Thoracic aorta (tissue), 2 donors: ENCODE results near the gene HAPLN3. TPM values are rescaled to one million over a fixed set of nuclear protein-coding genes. Genes with fewer than 3 reads are reported as not detected.

ENCODE experiments used
- ATAC-seq: fragments of 150-250 bp; one replicate; pipeline ENCODE4 v1.8.0; 2017; ENCODE audit warnings: low read depth; ENCODE audit not compliant: insufficient number of reproducible peaks, low FRiP score
- DNase-seq: peaks from one replicate; pipeline ENCODE4 v3.0.0-alpha.2; 2020; ENCODE audit warnings: low spot score
- H3K27ac ChIP-seq, 2 donors: fragments of 200-600 bp; sonication (generic); 1 replicate in 1 of 2; 2 replicates in 1 of 2; pipeline ENCODE4 v1.5.1; 2016; ENCODE audit warnings: mild to moderate bottlenecking in 2 of 2, moderate library complexity in 2 of 2
- H3K27me3 ChIP-seq: fragments of 200-600 bp; sonication (generic); replicated peaks from 2 replicates; pipeline ENCODE4 v1.6.0; 2016; ENCODE audit warnings: mild to moderate bottlenecking; ENCODE audit not compliant: insufficient read depth
- H3K36me3 ChIP-seq: fragments of 200-600 bp; sonication (generic); one replicate; pipeline ENCODE4 v1.5.1; 2016
- H3K4me1 ChIP-seq, 2 donors: fragments of 200-600 bp; sonication (generic); 1 replicate in 1 of 2; 2 replicates in 1 of 2; pipeline versions ENCODE4 v1.5.1 to v1.6.0; 2016; ENCODE audit warnings: low read depth in 2 of 2, mild to moderate bottlenecking in 1 of 2; ENCODE audit not compliant: control insufficient read depth in 1 of 2
- H3K4me3 ChIP-seq: fragments of 200-600 bp; sonication (generic); 2 replicates; pipeline ENCODE4 v1.5.1; 2016; ENCODE audit warnings: mild to moderate bottlenecking
- H3K9me3 ChIP-seq: fragments of 200-600 bp; sonication (generic); 2 replicates; pipeline ENCODE4 v1.5.1; 2016
- CTCF ChIP-seq: fragments of 200-600 bp; sonication (generic); IDR thresholded peaks from one replicate; pipeline ENCODE4 v1.5.1; 2019; ENCODE audit warnings: antibody characterized with exemption
- total RNA-seq, 2 donors: library from RNA; depleted of rRNA; stranded (reverse); fragments of >200 nt; gene quantifications; one replicate each; pipeline versions ENCODE4 v1.1.0 to v1.2.3, GENCODE V29; 2016

The HAPLN3 gene
- total RNA-seq, 2 donors from 2014 or later, result 111 to 173 TPM

DNA sequence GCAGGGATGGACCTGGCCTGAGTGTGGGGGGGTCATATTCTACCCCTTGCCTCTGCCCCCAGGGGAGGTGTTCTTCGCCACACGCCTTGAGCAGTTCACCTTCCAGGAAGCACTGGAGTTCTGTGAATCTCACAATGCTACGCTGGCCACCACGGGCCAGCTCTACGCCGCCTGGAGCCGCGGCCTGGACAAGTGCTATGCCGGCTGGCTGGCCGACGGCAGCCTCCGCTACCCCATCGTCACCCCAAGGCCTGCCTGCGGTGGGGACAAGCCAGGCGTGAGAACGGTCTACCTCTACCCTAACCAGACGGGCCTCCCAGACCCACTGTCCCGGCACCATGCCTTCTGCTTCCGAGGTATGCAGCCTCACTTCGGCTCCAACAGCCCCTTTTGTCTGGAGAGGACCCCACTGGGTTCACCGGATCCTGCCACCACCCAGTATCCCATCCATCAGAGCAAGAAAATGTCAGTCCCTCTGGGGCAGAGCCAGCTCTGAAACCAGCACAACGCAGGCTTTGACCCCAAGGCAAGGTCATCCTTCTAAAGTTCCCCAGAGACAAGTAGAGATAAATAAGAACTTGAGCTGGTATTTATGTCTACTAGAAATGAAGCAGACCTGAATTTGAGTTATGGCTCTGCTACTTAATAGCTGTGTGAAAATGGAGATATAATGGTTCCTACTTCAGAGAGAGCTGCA is 45.8 kb downstream of the HAPLN3 start:
- no peak overlapping the region for H3K27ac ChIP-seq
- no peak overlapping the region for H3K4me3 ChIP-seq
- H3K27me3 ChIP-seq, result no peaks in the 10 kb centered on the region
- H3K36me3 ChIP-seq, result peaks cover 3% of the 10 kb centered on the region
- no peak for ATAC-seq
- no peak for DNase-seq
- H3K4me1 ChIP-seq, result no peaks in the 10 kb centered on the region
- no peaks in the 10 kb centered on the region for H3K9me3 ChIP-seq
- TF ChIP-seq CTCF, result no peak

GRCh38 chr15:88848203-88848602 is 47.1 kb downstream of the HAPLN3 start:
- H3K4me3 ChIP-seq, result no peak overlapping the region
- ATAC-seq (no peak), DNase-seq (no peak)
- TF ChIP-seq CTCF, result no peak
- H3K27ac ChIP-seq, result no peak overlapping the region
- H3K9me3 ChIP-seq, result no peaks in the 10 kb centered on the region
- no peaks in the 10 kb centered on the region for H3K27me3 ChIP-seq
- peaks cover 3% of the 10 kb centered on the region for H3K36me3 ChIP-seq
- H3K4me1 ChIP-seq, result no peaks in the 10 kb centered on the region

GRCh38 chr15:88847144-88847543 is 48.2 kb downstream of the HAPLN3 start:
- no peak overlapping the region for H3K4me3 ChIP-seq
- no peak for TF ChIP-seq CTCF
- H3K9me3 ChIP-seq, result no peaks in the 10 kb centered on the region
- no peaks in the 10 kb centered on the region for H3K4me1 ChIP-seq
- H3K36me3 ChIP-seq, result peaks cover 3% of the 10 kb centered on the region
- ATAC-seq (no peak), DNase-seq (no peak)
- no peaks in the 10 kb centered on the region for H3K27me3 ChIP-seq
- no peak overlapping the region for H3K27ac ChIP-seq

DNA sequence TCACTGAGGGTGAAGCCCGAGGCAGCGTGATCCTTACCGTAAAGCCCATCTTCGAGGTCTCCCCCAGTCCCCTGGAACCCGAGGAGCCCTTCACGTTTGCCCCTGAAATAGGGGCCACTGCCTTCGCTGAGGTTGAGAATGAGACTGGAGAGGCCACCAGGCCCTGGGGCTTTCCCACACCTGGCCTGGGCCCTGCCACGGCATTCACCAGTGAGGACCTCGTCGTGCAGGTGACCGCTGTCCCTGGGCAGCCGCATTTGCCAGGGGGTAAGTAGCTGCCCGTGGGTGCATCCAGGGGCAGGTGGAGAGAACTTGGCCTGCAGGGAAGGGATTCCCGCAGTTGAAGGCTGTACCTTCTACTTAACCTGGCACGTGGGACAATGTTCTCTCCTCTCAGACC is 49.7 kb downstream of the HAPLN3 start:
- peaks cover 8% of the 10 kb centered on the region for H3K36me3 ChIP-seq
- DNase-seq, result no peak
- H3K4me3 ChIP-seq, result no peak overlapping the region
- H3K27ac ChIP-seq, result no peak overlapping the region
- ATAC-seq, result no peak
- no peak for TF ChIP-seq CTCF
- H3K9me3 ChIP-seq, result no peaks in the 10 kb centered on the region
- H3K27me3 ChIP-seq, result no peaks in the 10 kb centered on the region
- no peaks in the 10 kb centered on the region for H3K4me1 ChIP-seq

GRCh38 chr15:88844749-88845386 is 50.5 kb downstream of the HAPLN3 start:
- no peak for ATAC-seq

More at GRCh38 chr15:88844749-88845386, 50.5 kb downstream of the HAPLN3 start:
- DNase-seq, result no peak
- no peaks in the 10 kb centered on the region for H3K27me3 ChIP-seq
- H3K9me3 ChIP-seq, result no peaks in the 10 kb centered on the region
- peaks cover 8% of the 10 kb centered on the region for H3K36me3 ChIP-seq
- H3K27ac ChIP-seq, result no peak overlapping the region
- H3K4me3 ChIP-seq, result no peak overlapping the region
- no peak for TF ChIP-seq CTCF
- no peaks in the 10 kb centered on the region for H3K4me1 ChIP-seq
